Stimulated activated CD4-positive, alpha-beta T cell treated with anti-CD3 and anti-CD28 coated beads, Interleukin-1b, Interleukin-23, amount 100 ng/mL, for 48 hours (primary cell): Measurements from ENCODE around the gene SMLR1.
"Not testable (repeated sequence)": the region's sequence is repeated elsewhere in the genome, so short reads cannot be mapped to it uniquely, and the experiment has no call there.

Experiments
- DNase-seq: peaks from one replicate; pipeline ENCODE4 v3.0.0-alpha.2; 2020

Gene SMLR1

DNA sequence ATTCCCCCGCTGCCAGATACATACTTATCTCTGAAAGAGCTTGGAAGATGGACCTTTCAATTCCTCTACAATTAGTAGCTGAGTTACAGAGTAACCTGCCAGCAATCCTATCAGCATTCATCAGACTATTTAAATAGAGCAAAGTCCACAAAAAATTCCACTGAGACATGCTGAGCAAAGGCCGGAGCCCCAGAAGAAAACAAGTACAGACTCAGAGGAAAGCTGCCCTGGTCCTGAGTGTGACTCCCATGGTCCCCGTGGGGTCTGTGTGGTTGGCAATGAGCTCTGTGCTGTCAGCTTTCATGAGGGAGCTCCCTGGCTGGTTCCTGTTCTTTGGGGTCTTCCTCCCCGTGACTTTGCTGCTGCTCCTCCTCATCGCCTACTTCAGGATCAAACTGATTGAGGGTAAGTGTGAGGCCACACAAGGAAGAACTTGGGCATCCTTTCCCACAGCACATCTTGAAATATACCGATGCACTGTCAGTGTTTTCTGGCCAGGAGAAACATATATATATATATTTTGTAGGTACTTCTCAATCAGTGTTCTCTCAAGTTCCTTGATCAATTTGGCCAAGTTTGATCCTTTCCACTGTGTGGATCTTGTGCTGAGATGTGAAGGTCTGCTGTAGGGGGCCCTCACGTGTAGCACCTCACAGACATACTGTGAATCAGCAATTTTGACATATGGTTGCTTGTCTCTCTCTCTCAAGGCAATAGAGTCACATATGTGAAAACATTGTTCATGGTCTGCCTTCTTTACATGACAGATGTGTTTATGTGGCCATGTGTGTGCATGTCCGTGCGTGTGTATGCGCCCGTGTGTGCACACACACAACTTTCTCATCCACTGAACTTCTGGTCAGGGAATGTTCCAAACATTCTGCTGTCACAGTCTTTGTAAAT lies at the start of gene SMLR1:
TSS of gene SMLR1 (plus strand) at position 160 of the 903 bp plus-strand sequence. CDS start at position 168, 8 bp downstream.
- no peak for DNase-seq

DNA sequence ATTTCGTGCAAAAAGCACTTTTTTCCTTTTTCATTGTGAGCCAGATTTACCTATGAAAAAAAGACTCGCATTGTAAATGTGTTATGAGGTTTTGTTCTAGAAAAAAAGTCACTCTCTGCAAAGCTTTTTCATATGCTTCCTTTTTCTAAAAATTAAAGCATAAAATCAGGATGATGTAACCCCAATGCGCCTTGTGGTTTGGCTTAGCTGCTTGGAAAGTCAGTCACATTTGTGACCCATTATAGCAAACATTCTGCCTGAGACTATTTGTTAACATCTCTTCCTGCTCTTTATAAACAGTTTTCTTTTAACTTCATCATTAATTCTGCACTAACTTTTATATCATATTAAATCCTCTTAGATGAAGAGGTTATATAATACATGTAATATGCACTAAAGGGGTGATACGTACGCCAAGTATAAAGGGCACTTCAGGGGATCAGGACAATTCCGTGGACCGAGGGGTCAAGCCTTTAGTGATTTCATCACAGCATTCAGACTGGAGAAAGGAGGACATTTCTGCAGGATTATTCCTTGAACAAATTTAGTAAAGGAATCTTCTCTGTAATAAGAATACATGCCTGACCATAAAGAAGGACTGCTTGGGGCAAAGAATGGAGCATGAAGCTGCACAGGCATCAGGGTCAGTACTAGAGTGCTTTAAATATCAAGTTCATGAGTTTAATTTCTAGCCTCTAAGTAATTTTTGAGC lies 48.1 kb upstream of the SMLR1 start:
- DNase-seq: no peak

DNA sequence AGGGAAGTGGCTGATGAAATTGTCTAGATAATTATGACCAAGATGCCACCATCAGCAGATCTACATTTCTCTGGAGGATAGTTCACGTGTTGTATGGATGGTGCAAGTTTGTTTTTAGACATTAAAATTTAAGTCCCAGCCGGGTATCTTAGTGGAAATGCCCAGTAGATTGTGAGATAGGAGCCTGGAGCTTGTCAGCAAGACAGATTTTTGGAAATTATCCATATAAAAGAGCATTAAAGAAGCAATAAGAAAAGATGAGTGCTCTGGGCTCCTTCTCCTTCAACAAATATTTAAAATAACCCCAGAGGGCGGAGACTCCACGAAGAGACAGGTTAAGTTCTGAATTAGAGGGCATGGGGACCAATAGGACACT lies 47.6 kb upstream of the SMLR1 start:
- no peak for DNase-seq

- DNase-seq: no peak
Measured at GRCh38 chr6:130780122-130780521, 47.1 kb upstream of the SMLR1 start.

DNA sequence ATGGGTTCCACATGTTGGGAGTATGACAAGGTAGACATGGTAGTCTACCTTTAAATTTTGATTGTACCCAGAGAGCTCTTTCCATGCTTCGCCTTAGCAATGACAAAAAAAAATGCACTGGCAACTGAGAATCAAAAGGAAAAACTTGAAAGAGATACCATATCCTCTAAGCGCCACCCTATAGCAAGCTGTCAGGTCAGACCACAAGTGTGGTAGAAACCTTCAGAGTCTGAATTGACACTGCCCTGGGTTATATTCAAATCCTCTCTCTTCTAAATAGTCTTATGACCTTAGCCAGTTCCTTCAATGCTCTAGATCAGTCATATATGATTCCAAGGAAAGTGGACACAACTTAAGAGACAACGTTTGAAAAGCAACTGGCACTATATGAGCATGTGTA lies 45.6 kb upstream of the SMLR1 start:
- no peak for DNase-seq

GRCh38 chr6:130783416-130784107 lies 43.6 kb upstream of the SMLR1 start:
- no peak for DNase-seq

DNA sequence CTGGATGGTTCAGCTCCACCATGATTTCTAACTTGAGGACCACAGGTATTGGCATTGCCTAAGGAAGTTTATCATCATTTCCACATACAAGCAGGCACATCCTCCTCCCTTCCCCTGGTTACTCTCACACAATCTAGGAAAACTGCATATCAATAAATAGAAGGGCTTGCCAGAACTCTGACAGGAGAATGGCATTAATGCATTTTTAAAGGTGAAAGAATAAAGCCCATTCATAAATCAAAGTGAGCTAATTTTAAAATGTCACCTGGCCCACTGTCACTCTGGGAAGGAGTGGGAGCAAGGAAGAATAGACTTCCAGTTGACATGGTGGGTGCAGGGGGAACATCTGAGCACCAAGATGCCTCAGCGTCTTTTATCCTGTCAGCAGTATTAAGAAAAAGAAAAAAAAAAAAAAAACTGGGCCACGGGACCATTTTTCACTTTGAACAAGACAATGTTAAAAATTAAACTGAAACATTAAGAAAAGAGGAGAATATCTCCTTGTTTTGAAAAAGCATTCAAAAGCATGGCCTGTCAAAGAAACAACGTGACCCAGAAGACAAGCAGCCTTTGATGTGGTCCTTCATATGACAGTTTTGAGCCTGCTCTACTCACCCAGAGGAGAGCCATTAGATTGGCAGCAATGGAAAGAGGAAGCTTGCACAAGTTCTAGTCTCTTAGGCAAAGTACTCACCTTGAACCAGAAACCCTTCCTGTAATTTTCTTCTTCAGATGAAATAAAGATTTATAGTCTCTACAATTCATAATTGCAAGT lies 39.3 kb upstream of the SMLR1 start:
- no peak for DNase-seq

DNA sequence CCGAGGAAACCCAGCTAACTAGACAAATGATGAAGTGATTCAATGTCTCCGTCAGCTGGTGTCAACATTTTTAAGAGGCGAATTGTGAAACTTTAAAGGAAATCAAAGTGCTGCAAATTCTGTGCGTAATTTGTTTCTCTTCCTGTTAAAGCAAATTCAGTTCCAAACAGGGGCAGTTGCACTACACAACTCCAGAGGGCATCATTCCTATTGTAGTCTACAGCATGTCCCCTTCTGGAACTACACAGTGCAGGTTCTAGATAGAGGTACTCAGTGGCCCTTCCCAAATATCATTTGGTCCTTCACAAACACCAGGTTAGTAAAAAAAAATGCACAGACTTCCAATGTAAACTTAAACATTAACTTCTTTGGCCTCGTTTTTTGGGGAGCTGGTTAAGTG lies 38.3 kb upstream of the SMLR1 start:
- no peak for DNase-seq

DNA sequence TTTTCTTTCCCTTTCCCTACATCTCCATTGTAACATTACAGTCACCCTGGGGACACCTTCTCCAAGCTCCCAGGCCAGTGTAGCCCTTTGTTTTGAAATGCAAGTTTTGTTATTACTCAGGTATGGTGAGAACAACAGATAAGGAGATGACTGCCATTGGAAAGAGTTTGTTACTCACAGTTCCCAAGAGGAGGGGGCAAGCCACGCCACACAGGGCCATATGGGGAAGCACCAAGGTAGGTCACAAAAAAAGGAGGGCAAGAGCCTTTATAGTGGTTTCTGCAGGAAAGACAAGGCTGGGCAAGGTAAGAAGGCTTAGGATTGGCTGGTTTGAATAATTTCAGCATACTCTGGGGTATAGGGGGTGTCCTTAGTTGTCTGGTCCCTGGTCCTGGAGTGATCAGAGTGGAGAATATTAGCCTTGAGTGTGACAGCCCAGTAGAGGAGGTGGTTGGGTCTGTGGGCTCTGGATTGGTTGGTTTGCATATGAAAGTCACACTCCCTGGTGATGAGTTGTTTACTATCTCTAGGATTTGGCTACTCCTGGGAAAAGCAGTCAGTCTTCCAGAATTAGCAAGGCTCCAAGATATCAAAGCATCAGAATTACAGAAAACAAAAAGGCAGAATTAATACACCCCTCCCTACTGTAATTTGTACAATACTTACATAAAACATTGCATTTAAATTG lies 33.1 kb upstream of the SMLR1 start:
- DNase-seq: no peak

- no peak for DNase-seq
Measured at GRCh38 chr6:130794738-130795137, 32.5 kb upstream of the SMLR1 start.

DNA sequence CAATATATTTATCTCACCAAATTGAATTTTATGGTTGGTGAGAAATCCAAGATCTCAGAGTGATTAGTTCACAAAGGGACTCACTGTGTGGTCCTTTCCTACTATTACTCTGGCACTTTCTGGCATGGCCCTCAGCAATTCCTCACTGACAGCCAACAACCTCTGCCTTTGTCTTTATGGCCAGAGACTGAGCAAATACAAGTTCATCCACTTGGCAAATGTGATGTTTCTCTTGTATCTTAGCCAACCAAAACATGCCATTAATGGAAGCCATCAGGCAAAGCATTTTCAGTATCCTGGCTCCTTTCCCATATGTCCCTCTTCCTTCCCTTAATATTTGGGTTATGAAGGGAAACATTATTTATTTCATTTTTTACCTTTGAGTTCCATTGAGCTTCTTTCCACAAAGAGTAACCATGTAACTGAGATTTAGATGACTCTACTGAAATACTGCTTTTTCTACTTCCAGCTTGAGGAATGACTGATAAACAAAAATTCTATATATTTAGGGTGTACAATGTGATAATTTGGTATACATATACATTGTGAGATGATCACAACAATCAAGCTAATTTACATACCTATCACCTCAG lies 30.8 kb upstream of the SMLR1 start:
- DNase-seq: no peak

DNA sequence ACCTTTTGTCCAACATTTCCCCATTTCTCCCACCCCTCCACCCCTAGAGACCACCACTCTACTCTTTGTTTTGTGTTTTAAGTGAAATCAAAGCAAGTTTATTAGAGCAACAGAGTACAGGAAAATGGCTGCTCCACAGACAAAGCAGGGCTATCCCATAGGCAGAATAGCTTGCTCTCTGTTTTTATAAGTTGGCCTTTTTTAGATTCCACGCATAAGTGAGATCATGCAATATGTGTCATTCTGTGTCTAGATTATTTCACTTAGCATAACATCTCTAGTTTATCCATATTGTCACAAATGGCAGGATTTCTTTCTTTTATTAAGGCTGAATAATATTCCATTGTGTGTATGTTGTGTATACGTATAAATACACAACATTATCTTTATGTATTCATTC lies 30.1 kb upstream of the SMLR1 start:
- DNase-seq: no peak

DNA sequence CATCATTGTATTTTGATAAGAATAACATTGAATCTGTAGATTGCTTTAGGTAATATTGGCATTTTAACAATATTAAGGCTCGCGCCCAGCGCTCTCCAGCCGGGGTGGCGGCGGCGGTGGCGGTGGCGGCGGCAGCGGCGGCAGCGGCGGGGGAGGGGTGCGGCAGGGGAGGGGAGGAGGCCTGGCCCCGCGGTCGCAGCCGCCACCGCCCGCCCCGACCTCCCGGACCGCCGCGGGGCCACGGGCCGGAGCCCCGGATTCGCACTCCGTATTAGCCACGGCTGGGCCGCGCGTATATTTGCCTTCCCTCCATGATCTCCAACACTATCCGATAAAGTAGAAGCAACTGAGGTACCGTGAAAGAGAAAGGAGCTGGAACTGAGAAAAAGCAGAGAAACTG lies 25.8 kb upstream of the SMLR1 start:
- DNase-seq: not testable (repeated sequence)

GRCh38 chr6:130810307-130811030 lies 16.7 kb upstream of the SMLR1 start:
- no peak for DNase-seq

DNA sequence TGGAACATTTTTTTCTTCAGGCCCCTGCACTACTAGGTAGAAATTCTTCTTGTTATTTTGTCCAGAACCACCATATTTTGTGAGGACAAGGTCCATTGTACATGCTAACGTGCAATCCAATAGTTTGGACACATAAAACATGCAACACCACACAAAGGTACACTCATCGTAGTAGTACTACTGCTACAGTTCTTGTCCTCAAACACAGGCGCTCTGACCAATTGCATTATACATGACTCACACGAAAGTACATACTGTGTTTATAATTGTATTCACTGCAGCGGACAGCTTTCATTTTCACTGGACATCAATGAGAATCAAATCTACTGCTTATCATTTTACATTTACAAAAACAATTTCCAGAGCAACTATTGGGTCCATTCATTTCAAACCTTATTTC lies 15.3 kb upstream of the SMLR1 start:
- no peak for DNase-seq

DNA sequence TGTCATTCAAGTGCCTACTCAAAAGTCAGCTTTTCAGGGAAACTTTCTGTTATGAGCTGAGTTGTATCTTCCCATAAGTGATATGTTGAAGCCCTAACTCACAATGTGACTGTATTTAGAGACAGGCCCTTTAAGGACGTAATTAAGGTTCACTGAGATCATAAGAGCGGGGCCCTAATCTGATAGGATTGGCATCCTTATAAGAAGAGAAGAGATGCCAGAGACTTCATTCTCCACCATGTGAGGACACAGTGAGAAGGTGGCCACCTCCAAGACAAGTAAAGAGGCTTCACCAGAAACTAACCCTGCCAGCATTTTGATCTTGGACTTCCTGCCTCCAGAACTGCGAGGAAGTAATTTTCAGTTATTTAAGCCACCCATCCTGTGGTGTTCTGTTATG lies 12.7 kb upstream of the SMLR1 start:
- no peak for DNase-seq

- no peak for DNase-seq
Measured at GRCh38 chr6:130815200-130816071, 11.8 kb upstream of the SMLR1 start.

DNA sequence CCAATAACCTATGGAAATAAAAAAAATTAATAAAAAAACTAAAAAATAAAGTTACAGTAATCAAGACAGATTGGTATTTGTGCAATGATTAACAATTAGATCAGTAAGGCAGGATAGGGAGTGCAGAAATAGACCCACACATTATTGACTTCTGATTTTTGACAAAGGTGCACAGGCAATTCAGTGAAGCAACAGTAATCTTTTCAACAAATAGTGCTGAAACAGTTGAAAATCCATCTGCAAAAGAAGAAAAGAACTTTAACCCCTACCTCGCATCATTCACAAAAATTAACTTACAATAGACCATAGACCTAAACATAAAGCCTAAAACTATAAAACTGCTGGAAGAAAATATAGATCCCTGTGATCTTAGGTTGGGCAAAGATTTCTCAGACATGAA lies 4.5 kb upstream of the SMLR1 start:
- DNase-seq: no peak

DNA sequence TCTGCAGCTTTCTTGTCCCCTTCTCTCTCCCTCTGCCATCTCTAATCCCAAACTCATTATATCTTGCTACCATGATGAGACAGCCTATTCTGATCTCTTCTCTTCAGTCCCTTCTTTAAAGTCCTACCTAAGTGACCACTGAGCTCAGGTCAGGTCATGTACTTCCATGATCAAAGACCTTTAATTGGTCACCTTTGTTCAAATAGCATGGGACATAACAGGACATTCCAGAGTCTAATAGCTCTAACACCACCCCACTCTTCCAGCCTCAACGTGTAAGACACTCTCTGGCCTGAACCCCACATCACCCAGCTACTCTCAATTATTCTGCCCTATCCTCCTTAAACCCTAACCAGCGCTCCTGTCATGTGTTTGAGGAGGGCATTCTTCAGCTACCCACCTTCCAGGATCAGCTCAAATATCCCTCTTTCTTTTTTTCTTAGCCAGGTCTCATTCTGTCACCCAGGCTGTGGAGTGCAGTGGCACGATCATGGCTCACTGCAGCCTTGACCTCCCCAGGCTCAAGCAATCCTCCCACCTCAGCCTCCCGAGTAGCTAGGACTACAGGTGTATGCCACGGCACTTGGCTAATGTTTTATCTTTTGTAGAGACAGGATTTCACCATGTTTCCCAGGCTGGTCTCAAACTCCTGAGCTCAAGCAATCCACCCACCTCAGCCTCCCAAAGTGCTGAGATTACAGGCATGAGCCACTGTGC lies 2.1 kb upstream of the SMLR1 start:
- DNase-seq: no peak
